ENCODE results near the gene WWOX.

WWOX gene

DNA sequence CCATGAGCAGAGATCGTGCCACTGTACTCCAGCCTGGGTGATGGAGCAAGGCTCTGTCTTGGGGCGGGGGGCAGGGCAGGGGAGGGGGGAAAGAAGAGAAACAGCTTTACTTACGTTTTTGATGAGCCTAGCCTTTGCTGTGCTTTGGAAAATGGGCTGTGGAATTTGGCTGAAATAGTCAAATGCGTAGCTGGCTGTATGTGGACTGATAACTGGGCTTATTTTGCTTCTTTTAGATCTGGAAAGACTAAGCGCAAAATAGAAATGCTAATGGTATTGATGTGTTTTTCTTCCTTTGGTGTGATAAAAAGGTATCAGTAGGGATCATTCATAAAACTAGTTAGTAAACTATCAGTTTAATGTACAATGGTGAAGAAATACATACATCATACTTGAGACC, 346.4 kb downstream of the WWOX start:
- TF ChIP-seq SIN3A (IDR thresholded peaks at IDR 0.05; ENCODE audit: borderline replicate concordance, insufficient read depth, low read length) (no peak), POLR2AphosphoS5 (IDR thresholded peaks at IDR 0.05; ENCODE audit: low read depth, low read length) (no peak), TAF1 (IDR thresholded peaks at IDR 0.05; ENCODE audit: borderline replicate concordance, insufficient read depth, low read length) (no peak), FOXP2 (optimal IDR thresholded peaks at IDR 0.05; ENCODE audit: borderline replicate concordance, extremely low read depth, extremely low read length, insufficient read depth) (no peak)
- TF ChIP-seq, protein P1, sequence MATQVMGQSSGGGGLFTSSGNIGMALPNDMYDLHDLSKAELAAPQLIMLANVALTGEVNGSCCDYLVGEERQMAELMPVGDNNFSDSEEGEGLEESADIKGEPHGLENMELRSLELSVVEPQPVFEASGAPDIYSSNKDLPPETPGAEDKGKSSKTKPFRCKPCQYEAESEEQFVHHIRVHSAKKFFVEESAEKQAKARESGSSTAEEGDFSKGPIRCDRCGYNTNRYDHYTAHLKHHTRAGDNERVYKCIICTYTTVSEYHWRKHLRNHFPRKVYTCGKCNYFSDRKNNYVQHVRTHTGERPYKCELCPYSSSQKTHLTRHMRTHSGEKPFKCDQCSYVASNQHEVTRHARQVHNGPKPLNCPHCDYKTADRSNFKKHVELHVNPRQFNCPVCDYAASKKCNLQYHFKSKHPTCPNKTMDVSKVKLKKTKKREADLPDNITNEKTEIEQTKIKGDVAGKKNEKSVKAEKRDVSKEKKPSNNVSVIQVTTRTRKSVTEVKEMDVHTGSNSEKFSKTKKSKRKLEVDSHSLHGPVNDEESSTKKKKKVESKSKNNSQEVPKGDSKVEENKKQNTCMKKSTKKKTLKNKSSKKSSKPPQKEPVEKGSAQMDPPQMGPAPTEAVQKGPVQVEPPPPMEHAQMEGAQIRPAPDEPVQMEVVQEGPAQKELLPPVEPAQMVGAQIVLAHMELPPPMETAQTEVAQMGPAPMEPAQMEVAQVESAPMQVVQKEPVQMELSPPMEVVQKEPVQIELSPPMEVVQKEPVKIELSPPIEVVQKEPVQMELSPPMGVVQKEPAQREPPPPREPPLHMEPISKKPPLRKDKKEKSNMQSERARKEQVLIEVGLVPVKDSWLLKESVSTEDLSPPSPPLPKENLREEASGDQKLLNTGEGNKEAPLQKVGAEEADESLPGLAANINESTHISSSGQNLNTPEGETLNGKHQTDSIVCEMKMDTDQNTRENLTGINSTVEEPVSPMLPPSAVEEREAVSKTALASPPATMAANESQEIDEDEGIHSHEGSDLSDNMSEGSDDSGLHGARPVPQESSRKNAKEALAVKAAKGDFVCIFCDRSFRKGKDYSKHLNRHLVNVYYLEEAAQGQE (IDR thresholded peaks at IDR 0.05; ENCODE audit: insufficient read depth in 1 of 2, low read depth in 2 of 2, low read length in 2 of 2), result no peak

DNA sequence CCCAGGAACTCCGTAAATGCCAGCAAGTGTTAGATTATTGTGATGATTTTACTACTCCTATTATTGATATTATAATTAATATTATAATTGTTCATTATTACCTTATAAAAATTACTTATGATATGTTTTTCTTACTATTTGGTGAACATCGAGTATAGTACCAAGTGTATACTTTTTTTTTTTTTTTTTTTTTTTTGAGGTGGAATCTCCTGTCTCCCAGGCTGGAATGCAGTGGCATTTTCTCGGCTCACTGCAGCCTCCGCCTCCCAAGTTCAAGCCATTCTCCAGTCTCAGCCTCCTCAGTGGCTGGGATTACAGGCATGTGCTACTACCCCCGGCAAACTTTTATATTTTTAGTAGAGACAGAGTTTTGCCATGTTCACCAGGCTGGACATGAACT, 347.0 kb downstream of the WWOX start:
- TF ChIP-seq POLR2AphosphoS5 (IDR thresholded peaks at IDR 0.05; ENCODE audit: low read depth, low read length) (no peak), SIN3A (IDR thresholded peaks at IDR 0.05; ENCODE audit: borderline replicate concordance, insufficient read depth, low read length) (no peak), TAF1 (IDR thresholded peaks at IDR 0.05; ENCODE audit: borderline replicate concordance, insufficient read depth, low read length) (no peak), FOXP2 (optimal IDR thresholded peaks at IDR 0.05; ENCODE audit: borderline replicate concordance, extremely low read depth, extremely low read length, insufficient read depth) (no peak)
- TF ChIP-seq, protein P1 (IDR thresholded peaks at IDR 0.05; ENCODE audit: insufficient read depth in 1 of 2, low read depth in 2 of 2, low read length in 2 of 2), result no peak

DNA sequence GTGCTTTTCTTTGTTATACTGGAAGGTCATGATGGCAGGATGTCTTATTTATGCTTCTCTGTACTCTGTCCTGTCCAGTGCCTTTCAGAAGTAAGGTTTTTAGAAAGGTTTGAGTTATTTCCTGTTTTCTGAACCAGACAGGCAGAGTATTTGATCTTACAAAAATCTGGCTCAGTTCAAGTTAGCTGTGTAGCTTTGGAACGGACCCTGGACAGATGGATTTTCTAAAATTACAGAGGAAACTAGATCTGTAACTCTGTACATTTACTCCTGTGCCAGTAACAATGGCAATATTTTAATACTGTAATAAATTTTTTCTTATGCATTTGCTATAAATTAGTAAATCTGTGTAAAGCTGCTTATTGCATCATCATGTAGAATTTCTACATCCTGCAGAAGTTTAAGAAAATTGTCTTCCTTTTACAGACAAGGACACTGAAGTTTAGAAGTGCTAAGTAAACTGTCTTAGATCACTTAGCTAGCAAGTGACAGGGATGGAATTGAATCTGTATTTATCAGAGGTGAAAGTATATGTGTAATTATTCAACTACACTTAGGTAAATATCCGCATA, 347.6 kb downstream of the WWOX start:
- TF ChIP-seq FOXP2 (optimal IDR thresholded peaks at IDR 0.05; ENCODE audit: borderline replicate concordance, extremely low read depth, extremely low read length, insufficient read depth), result no peak

DNA sequence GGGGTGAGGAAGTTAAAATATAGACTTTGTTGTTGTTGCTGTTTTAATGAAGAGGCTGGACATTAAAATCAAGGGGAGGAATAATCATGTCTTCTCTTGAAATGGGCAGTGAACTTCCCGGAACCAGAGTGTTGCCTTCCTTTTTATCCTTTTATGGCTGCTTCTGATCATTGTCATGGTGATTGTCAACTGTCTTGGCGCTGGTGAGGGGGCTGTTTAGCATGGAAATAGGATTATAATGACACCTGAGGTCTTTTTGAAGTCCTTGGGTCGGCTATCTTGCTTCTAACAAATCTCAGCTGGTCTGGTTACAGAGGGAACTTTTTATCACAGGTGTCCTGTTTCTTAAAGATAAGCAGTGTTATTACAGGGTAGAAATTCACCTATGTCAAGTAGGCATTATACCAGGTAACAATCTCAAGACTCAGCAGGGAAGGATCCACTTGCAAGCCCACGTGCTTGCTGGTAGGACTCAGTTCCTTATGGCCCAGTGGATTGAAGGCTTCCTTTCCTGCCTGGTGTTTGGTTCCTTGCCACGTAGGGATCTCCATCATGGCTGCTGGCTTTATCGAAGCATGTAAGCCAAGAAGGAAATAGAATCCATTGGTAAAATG, 349.3 kb downstream of the WWOX start:
- TF ChIP-seq TAF1 (IDR thresholded peaks at IDR 0.05; ENCODE audit: borderline replicate concordance, insufficient read depth, low read length) (no peak), SIN3A (IDR thresholded peaks at IDR 0.05; ENCODE audit: borderline replicate concordance, insufficient read depth, low read length) (no peak), FOXP2 (optimal IDR thresholded peaks at IDR 0.05; ENCODE audit: borderline replicate concordance, extremely low read depth, extremely low read length, insufficient read depth) (no peak), POLR2AphosphoS5 (IDR thresholded peaks at IDR 0.05; ENCODE audit: low read depth, low read length) (no peak)
- TF ChIP-seq, protein P1 (IDR thresholded peaks at IDR 0.05; ENCODE audit: insufficient read depth in 1 of 2, low read depth in 2 of 2, low read length in 2 of 2), result no peak

DNA sequence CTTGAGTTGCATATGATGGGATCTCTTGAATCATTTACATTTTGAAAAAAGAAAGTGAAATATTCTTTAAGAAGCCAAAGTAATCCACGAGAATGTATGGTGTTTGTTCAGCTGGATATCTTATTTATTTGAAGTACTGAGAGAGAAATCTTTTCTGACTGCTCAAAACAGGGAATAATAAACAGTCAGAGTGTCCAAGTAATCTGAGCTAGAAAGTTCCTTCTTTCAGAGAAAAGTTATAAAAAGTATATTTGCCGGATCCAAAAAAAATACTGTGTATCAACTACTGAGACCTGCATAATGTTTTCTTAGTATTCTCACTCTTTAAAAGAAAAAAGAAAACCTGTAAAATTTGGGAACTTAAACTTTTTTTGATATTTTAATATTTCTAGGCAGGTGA, 350.8 kb downstream of the WWOX start:
- TF ChIP-seq SIN3A (IDR thresholded peaks at IDR 0.05; ENCODE audit: borderline replicate concordance, insufficient read depth, low read length) (no peak), FOXP2 (optimal IDR thresholded peaks at IDR 0.05; ENCODE audit: borderline replicate concordance, extremely low read depth, extremely low read length, insufficient read depth) (no peak), TAF1 (IDR thresholded peaks at IDR 0.05; ENCODE audit: borderline replicate concordance, insufficient read depth, low read length) (no peak), POLR2AphosphoS5 (IDR thresholded peaks at IDR 0.05; ENCODE audit: low read depth, low read length) (no peak)
- TF ChIP-seq, protein P1 (IDR thresholded peaks at IDR 0.05; ENCODE audit: insufficient read depth in 1 of 2, low read depth in 2 of 2, low read length in 2 of 2), result no peak
